ENCODE results near the gene APCDD1L. TPM values are rescaled to one million over a fixed set of nuclear protein-coding genes. Genes with fewer than 3 reads are reported as not detected.

APCDD1L gene
- total and polyA plus RNA-seq, 8 donors: 0.09 to 0.23 (median 0.13) TPM; not detected in 1

DNA sequence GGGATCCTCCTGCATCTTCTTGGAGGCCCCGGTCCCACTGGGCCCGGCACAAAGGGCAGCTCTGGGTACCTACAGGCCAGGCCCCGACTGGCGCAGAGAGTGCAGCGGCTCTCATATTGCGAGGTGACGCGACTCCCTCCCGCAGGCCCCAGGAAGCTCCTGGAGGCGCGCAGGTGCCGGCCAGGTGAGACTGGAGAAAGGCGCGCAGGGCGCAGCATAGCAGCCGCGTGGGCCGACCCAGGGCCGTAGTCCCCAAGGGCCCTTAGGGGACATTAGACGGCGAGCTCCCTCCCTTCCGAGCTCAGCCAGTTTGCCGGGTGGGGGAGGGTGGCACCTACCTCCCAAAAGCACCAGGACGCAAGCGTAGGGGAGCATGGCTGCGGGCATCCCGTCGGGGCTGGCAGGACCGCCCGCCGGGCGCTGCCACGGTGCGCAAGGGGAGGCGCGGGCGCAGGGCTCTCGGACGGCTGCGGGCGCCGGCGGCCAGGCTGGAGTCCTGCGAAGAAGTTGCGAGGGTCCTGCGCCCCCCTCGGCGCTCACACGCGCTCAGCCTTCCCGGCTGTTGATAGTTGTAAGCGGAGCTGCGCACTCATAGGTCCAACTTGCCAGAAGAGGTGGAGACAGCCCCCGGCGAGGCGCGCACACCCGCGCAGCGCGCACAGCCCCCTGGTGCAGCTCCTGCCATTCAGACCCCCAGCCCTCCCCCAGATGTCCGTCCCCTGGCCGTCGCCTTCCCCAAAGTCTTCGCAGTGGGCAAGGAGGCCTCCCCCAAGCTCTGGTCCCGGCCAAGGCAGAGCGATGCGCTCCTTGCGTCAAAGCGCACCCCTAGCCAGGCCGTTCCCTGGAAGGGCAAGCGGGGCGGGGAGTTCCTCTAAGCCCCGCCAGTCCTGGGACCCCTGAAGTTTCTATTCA lies 622 bp downstream of the APCDD1L start:
- H3K27me3 ChIP-seq: peaks cover 37 to 53% of the 10 kb centered on the region in 2 donors
- intact Hi-C loops (cut with DNase I): no loop called here
- no peaks in the 10 kb centered on the region for H3K9me3 ChIP-seq
- no peak overlapping the region for H3K4me3 ChIP-seq
- no peaks in the 10 kb centered on the region for H3K4me1 ChIP-seq
- DNase-seq (no peak), ATAC-seq (no peak)
- no peaks in the 10 kb centered on the region for H3K36me3 ChIP-seq
- no peak overlapping the region for H3K27ac ChIP-seq
- TF ChIP-seq, protein P1, sequence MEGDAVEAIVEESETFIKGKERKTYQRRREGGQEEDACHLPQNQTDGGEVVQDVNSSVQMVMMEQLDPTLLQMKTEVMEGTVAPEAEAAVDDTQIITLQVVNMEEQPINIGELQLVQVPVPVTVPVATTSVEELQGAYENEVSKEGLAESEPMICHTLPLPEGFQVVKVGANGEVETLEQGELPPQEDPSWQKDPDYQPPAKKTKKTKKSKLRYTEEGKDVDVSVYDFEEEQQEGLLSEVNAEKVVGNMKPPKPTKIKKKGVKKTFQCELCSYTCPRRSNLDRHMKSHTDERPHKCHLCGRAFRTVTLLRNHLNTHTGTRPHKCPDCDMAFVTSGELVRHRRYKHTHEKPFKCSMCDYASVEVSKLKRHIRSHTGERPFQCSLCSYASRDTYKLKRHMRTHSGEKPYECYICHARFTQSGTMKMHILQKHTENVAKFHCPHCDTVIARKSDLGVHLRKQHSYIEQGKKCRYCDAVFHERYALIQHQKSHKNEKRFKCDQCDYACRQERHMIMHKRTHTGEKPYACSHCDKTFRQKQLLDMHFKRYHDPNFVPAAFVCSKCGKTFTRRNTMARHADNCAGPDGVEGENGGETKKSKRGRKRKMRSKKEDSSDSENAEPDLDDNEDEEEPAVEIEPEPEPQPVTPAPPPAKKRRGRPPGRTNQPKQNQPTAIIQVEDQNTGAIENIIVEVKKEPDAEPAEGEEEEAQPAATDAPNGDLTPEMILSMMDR (IDR thresholded peaks at IDR 0.05): no peak

DNA sequence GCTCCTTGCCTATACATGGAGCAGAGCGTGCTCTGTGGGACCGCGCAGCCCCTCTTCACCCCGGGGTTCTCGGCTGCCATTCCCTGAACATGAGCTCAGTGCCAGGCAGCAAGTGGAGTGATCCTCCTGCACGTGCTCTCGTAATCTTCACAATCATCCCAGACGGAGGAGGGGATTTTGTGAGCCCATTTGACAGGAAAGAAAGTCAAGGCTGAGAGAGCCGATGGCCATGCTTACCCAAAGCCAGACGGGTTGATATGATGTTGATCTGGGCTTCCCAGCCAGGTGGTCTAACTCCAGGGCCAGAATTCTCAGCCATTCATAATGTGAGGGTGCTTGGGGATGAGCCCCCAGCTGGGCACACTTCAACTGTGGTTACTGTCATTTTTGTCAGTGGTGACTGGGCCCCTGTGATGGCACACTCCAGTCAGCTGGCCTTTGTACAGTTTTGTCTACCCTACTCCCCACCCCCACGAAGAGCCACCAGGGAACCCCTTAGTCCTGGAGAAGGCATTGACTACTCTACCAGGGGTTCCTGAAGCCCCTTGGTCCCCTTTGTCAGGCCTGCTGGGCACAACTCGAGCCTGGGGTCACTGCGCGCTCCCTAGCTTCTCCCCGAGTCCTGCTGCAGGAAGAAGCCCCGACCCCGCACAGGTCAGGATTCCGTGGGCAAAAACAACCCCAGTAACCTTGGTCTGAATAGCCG lies 1.5 kb downstream of the APCDD1L start:
- H3K4me1 ChIP-seq: no peaks in the 10 kb centered on the region
- H3K9me3 ChIP-seq: no peaks in the 10 kb centered on the region
- DNase-seq (no peak), ATAC-seq (no peak)
- no peak overlapping the region for H3K27ac ChIP-seq
- H3K4me3 ChIP-seq: no peak overlapping the region
- intact Hi-C loops (cut with DNase I): no loop called here
- TF ChIP-seq, protein P1 (IDR thresholded peaks at IDR 0.05): no peak
- H3K27me3 ChIP-seq: peaks cover 37 to 53% of the 10 kb centered on the region in 2 donors
- no peaks in the 10 kb centered on the region for H3K36me3 ChIP-seq

DNA sequence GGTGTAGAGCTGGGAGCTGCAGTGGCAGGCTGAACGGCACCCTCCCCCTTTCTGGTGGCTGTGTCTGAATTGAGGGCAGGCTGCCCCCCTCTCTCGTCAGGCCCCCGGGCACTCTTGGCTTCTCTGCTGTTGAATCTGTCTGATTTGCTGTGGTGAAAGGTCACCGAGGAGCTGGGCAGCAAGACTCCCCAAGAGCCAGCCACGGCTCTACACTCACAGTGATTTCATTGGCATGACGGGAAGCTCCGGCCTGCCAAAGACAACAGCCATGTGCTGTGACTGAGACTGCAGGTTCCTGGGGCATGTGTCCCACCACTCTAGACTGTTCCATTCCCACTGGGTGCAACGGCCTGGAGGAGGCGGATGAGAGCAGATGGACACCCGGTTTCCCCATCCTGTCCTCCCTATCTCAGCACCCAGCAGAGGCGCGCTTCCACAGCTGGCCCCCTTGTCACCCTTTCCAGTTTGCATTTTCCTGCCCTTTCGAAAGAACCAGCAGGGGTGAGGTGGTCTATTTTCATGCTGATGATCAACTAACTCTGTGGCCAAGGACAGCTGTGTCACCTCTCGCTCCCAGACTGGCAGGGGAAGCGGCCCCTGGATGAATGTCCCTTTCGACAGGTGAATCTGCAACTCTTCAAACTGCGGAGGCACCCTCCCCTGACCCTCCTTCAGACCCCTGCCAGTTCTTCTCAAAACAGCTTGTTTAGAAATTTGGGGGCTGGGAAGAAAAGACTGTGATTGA lies 2.2 kb downstream of the APCDD1L start:
- no peak for ATAC-seq
- H3K36me3 ChIP-seq: no peaks in the 10 kb centered on the region
- TF ChIP-seq, protein P1 (IDR thresholded peaks at IDR 0.05): no peak
- H3K27ac ChIP-seq: no peak overlapping the region
- intact Hi-C loops (cut with DNase I): no loop called here
- DNase-seq: no peak
- H3K4me1 ChIP-seq: no peaks in the 10 kb centered on the region
- no peak overlapping the region for H3K4me3 ChIP-seq
- no peaks in the 10 kb centered on the region for H3K9me3 ChIP-seq
- peaks cover 37 to 53% of the 10 kb centered on the region in 2 donors for H3K27me3 ChIP-seq

DNA sequence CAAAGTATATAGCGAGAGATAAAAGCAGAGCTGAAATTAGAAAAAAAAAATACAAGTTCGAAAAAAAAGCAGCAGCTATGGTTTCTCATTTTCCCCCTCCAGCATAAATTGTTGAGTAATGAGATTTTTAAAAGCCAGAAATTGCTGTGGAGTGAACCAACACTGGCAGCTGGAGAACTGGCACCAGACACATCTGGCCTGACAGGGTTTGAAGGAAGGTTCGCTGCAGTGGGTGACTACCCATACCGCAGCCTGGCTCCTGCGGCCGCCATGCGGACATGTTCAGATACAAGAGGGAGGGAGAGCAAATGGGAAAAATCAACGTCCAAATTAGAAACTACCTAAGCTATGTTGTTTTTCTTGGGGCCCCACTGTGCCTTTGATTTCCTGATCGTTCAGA lies 3.3 kb downstream of the APCDD1L start:
- intact Hi-C loops (cut with DNase I): no loop called here

More for the DNA sequence above, 3.3 kb downstream of the APCDD1L start:
- DNase-seq (no peak), ATAC-seq (no peak)
- Histone ChIP-seq H3K27me3 (peaks cover 37 to 48% of the 10 kb centered on the region in 2 donors), H3K4me3 (no peak overlapping the region), H3K9me3 (peaks cover 0 to 2% of the 10 kb centered on the region in 2 donors), H3K4me1 (no peaks in the 10 kb centered on the region), H3K27ac (no peak overlapping the region), H3K36me3 (no peaks in the 10 kb centered on the region)
- TF ChIP-seq, protein P1 (IDR thresholded peaks at IDR 0.05): no peak
